GM23338 (cell line): ENCODE data around the gene ZNF853. TPM values are rescaled to one million over a fixed set of nuclear protein-coding genes. Genes with fewer than 3 reads are reported as not detected.
"Not testable (repeated sequence)": the region's sequence is repeated elsewhere in the genome, so short reads cannot be mapped to it uniquely, and the experiment has no call there.

Source experiments
- ATAC-seq: fragments of 200-7000 bp; cut with Tn5 transposase; 3 replicates; pipeline ENCODE4 v1.9.1; 2020
- DNase-seq: peaks from one replicate; pipeline ENCODE4 v3.0.0-alpha.2; 2015; ENCODE audit warnings: low spot score
- H2AFZ ChIP-seq: fragments of 200-600 bp; sonication (generic); 2 replicates; pipeline ENCODE4 v1.8.0; 2016; ENCODE audit warnings: antibody characterized with exemption, mild to moderate bottlenecking, moderate library complexity
- H3F3A ChIP-seq: fragments of 200-600 bp; sonication (generic); replicated peaks from 2 replicates; pipeline ENCODE4 v1.8.0; 2017; ENCODE audit warnings: antibody characterized with exemption, mixed run types, low read depth
- H3K27ac ChIP-seq: fragments of 200-600 bp; sonication (generic); 2 replicates; pipeline ENCODE4 v1.6.1; 2016; ENCODE audit warnings: low read depth
- H3K27me3 ChIP-seq: fragments of 200-600 bp; sonication (generic); 2 replicates; pipeline ENCODE4 v1.8.0; 2016; ENCODE audit warnings: mild to moderate bottlenecking, mixed run types, moderate library complexity; ENCODE audit not compliant: insufficient read depth
- H3K36me3 ChIP-seq: fragments of 200-600 bp; sonication (generic); 2 replicates; pipeline ENCODE4 v1.8.0; 2016; ENCODE audit warnings: mild to moderate bottlenecking; ENCODE audit not compliant: insufficient read depth
- H3K4me1 ChIP-seq: fragments of 200-600 bp; sonication (generic); 2 replicates; pipeline ENCODE4 v1.8.0; 2016; ENCODE audit warnings: mild to moderate bottlenecking, moderate library complexity; ENCODE audit not compliant: insufficient read depth
- H3K4me2 ChIP-seq: fragments of 200-600 bp; sonication (generic); 2 replicates; pipeline ENCODE4 v1.7.1; 2017; ENCODE audit warnings: mixed run types
- H3K4me3 ChIP-seq: fragments of 200-600 bp; sonication (generic); 2 replicates; pipeline ENCODE4 v1.6.1; 2016; ENCODE audit warnings: mixed run types
- H3K79me2 ChIP-seq: fragments of 200-600 bp; sonication (generic); replicated peaks from 2 replicates; pipeline ENCODE4 v1.8.0; 2017; ENCODE audit warnings: mild to moderate bottlenecking; ENCODE audit not compliant: insufficient read depth
- H3K9me2 ChIP-seq: fragments of 200-600 bp; sonication (generic); 2 replicates; pipeline ENCODE4 v1.8.0; 2017; ENCODE audit not compliant: insufficient read depth
- H4K20me1 ChIP-seq: fragments of 200-600 bp; sonication (generic); replicated peaks from 2 replicates; pipeline ENCODE4 v1.8.0; 2017; ENCODE audit warnings: mild to moderate bottlenecking; ENCODE audit not compliant: insufficient read depth
- H3K27ac Mint-ChIP-seq: 2 replicates; pipeline ENCODE4 v1.8.0; 2020; ENCODE audit warnings: inconsistent platforms, mild to moderate bottlenecking, moderate library complexity, mixed read lengths
- H3K27me3 Mint-ChIP-seq: 3 replicates; pipeline ENCODE4 v1.8.0; 2022; ENCODE audit warnings: low read depth, mild to moderate bottlenecking, moderate library complexity, mixed read lengths, inconsistent platforms; ENCODE audit not compliant: insufficient read depth, poor library complexity
- H3K36me3 Mint-ChIP-seq: 3 replicates; pipeline ENCODE4 v1.8.0; 2021; ENCODE audit warnings: low read depth, mild to moderate bottlenecking, inconsistent platforms, moderate library complexity, mixed read lengths
- H3K4me1 Mint-ChIP-seq: 3 replicates; pipeline ENCODE4 v1.8.0; 2020; ENCODE audit warnings: mild to moderate bottlenecking, inconsistent platforms, mixed read lengths
- H3K4me3 Mint-ChIP-seq: 3 replicates; pipeline ENCODE4 v1.8.0; 2021; ENCODE audit warnings: moderate library complexity, mild to moderate bottlenecking, inconsistent platforms, mixed read lengths
- H3K9me3 Mint-ChIP-seq: 3 replicates; pipeline ENCODE4 v1.8.0; 2020; ENCODE audit warnings: moderate library complexity, mild to moderate bottlenecking, inconsistent platforms, mixed read lengths
- EZH2phosphoT487 ChIP-seq: fragments of 200-600 bp; sonication (generic); IDR thresholded peaks from one replicate; pipeline ENCODE4 v1.8.1; 2018; ENCODE audit warnings: antibody characterized with exemption; ENCODE audit not compliant: unreplicated experiment
- JUNB ChIP-seq: IDR thresholded peaks from one replicate; pipeline ENCODE4 v1.6.1; 2016; ENCODE audit warnings: antibody characterized with exemption; ENCODE audit not compliant: unreplicated experiment
- POLR2AphosphoS5 ChIP-seq: IDR thresholded peaks from 2 replicates; pipeline ENCODE4 v1.6.1; 2016; ENCODE audit warnings: antibody characterized with exemption, low read depth
- REST ChIP-seq: IDR thresholded peaks from one replicate; pipeline ENCODE4 v1.6.1; 2018; ENCODE audit warnings: antibody characterized with exemption; ENCODE audit not compliant: unreplicated experiment
- ZNF114 ChIP-seq: fragments of 250-450 bp; sonication (Bioruptor Pico); IDR thresholded peaks from 2 replicates; pipeline ENCODE4 v1.5.0; 2020; ENCODE audit warnings: mild to moderate bottlenecking, moderate library complexity
- polyA plus RNA-seq: library from polyadenylated mRNA; unstranded; fragments of >200 nt; fragmentation: Nextera tagmentation; extraction: Ambion mirVana; gene quantifications from 2 replicates; pipeline ENCODE4 v1.2.1, GENCODE V29; 2016
- total RNA-seq: library from RNA; depleted of rRNA; stranded (reverse); fragments of >200 nt; shearing (Covaris generic); gene quantifications from 2 replicates; pipeline ENCODE4 v1.2.3, GENCODE V29; 2014
- TF ChIP-seq, protein P1 (sequence below), 2 experiments: fragments of 200-600 bp in 1 of 2; sonication (generic) in 1 of 2; conservative IDR thresholded peaks; 2 replicates each; pipeline versions ENCODE4 v1.5.1 to v1.6.1; 2016 to 2017; ENCODE audit warnings: antibody characterized with exemption in 2 of 2, low read depth in 2 of 2, mild to moderate bottlenecking in 2 of 2, moderate library complexity in 1 of 2

Gene ZNF853
- total and polyA plus RNA-seq, 2 experiments from 2014 or later, result 0.32 to 8.9 TPM

- TF ChIP-seq REST (no peak), POLR2AphosphoS5 (no peak), JUNB (no peak), ZNF114 (CRISPR knock-in tag) (no peak)
Observed at GRCh38 chr7:6631605-6632004, 16.2 kb downstream of the ZNF853 start (continued).

- Mint-ChIP-seq H3K4me1 (peaks cover 10% of the 10 kb centered on the region; the same call in 2 of the 3 replicates), H3K27me3 (peaks cover 13% of the 10 kb centered on the region), H3K36me3 (peaks cover 2% of the 10 kb centered on the region; the same call in 1 of the 3 replicates), H3K27ac (no peak overlapping the region), H3K9me3 (no peaks in the 10 kb centered on the region), H3K4me3 (no peak overlapping the region)
- no peaks in the 10 kb centered on the region for H3K79me2 ChIP-seq
- no peak overlapping the region for H3K4me2 ChIP-seq
- no peak overlapping the region for H3K4me3 ChIP-seq
- no peak for DNase-seq
- no peaks in the 10 kb centered on the region; the same call in 1 of the 2 replicates for H4K20me1 ChIP-seq
- H3K27me3 ChIP-seq, result no peaks in the 10 kb centered on the region
- no peaks in the 10 kb centered on the region for H3F3A ChIP-seq
- TF ChIP-seq, protein P1, sequence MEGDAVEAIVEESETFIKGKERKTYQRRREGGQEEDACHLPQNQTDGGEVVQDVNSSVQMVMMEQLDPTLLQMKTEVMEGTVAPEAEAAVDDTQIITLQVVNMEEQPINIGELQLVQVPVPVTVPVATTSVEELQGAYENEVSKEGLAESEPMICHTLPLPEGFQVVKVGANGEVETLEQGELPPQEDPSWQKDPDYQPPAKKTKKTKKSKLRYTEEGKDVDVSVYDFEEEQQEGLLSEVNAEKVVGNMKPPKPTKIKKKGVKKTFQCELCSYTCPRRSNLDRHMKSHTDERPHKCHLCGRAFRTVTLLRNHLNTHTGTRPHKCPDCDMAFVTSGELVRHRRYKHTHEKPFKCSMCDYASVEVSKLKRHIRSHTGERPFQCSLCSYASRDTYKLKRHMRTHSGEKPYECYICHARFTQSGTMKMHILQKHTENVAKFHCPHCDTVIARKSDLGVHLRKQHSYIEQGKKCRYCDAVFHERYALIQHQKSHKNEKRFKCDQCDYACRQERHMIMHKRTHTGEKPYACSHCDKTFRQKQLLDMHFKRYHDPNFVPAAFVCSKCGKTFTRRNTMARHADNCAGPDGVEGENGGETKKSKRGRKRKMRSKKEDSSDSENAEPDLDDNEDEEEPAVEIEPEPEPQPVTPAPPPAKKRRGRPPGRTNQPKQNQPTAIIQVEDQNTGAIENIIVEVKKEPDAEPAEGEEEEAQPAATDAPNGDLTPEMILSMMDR (conservative IDR thresholded peaks at IDR 0.05; ENCODE audit: low read depth in 2 of 2), result no peak
- no peak for TF ChIP-seq EZH2phosphoT487
- no peak overlapping the region for H2AFZ ChIP-seq
- H3K36me3 ChIP-seq, result no peaks in the 10 kb centered on the region
- no peak overlapping the region for H3K27ac ChIP-seq
- H3K4me1 ChIP-seq, result no peaks in the 10 kb centered on the region; the same call in 1 of the 2 replicates
- no peaks in the 10 kb centered on the region for H3K9me2 ChIP-seq
- ATAC-seq, result no peak
Observed at GRCh38 chr7:6634021-6634420, 18.6 kb downstream of the ZNF853 start.

- H3K27me3 Mint-ChIP-seq, result peaks cover 16% of the 10 kb centered on the region
- H3K4me1 ChIP-seq, H3F3A ChIP-seq, H3K27ac Mint-ChIP-seq, ATAC-seq, H3K79me2 ChIP-seq, H2AFZ ChIP-seq, H3K36me3 ChIP-seq, H3K9me3 Mint-ChIP-seq, H3K9me2 ChIP-seq, DNase-seq, H3K27ac ChIP-seq, H4K20me1 ChIP-seq, H3K36me3 Mint-ChIP-seq, H3K4me3 ChIP-seq, H3K4me3 Mint-ChIP-seq, H3K4me2 ChIP-seq, H3K27me3 ChIP-seq: not testable (repeated sequence)
- H3K4me1 Mint-ChIP-seq, result peaks cover 14% of the 10 kb centered on the region
Observed at GRCh38 chr7:6634971-6635370, 19.6 kb downstream of the ZNF853 start.
